ENCODE data around the gene RBM15.

Gene RBM15

DNA sequence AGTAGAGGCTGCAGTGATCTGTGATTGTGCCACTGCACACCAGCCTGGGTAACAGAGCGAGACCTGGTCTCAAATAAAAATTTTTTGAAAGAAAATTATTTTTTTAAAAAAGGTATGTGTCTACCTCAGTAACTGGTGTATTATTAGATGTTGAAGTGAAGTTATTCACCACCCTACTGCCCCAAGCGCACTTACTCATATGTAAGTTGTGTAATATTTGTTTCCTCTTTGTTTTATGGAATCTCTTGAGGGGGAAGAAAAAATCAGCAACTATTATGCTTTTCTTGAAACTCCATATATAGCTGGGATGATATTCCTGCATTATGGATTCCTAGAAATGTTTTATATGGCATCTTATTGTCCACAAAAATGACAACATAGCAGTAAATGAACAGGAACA, 21.3 kb downstream of the RBM15 start:
- Histone ChIP-seq H3K9me3 (ENCODE audit: control insufficient read depth, insufficient read depth, low read length) (no peaks in the 10 kb centered on the region), H3K79me2 (ENCODE audit: control insufficient read depth, low read length) (peaks cover 100% of the 10 kb centered on the region), H3K27ac (ENCODE audit: low read depth, low read length) (no peak overlapping the region), H3K4me3 (ENCODE audit: low read length) (no peak overlapping the region), H3K27me3 (ENCODE audit: control insufficient read depth, low read length) (no peaks in the 10 kb centered on the region), H3K4me2 (ENCODE audit: low read length) (no peak overlapping the region), H3F3A (ENCODE audit: control insufficient read depth, insufficient read depth) (peaks cover 6% of the 10 kb centered on the region), H3K4me1 (ENCODE audit: control insufficient read depth, low read length) (peaks cover 22% of the 10 kb centered on the region), H3K9me2 (replicated peaks; ENCODE audit: control insufficient read depth, low read length) (no peaks in the 10 kb centered on the region), H4K20me1 (ENCODE audit: control insufficient read depth, insufficient read depth, low read depth, low read length) (peaks cover 11% of the 10 kb centered on the region; the same call in 1 of the 2 replicates), H3K36me3 (ENCODE audit: control insufficient read depth, low read length) (peaks cover 91% of the 10 kb centered on the region)
- TF ChIP-seq EZH2phosphoT487 (IDR thresholded peaks at IDR 0.05; ENCODE audit: borderline replicate concordance, low read length) = no peak
- TF ChIP-seq CTCF (IDR thresholded peaks at IDR 0.05; ENCODE audit: low read depth, low read length, poor library complexity, severe bottlenecking) = no peak

- Histone ChIP-seq H3K27me3 (ENCODE audit: control insufficient read depth, low read length) (no peaks in the 10 kb centered on the region), H3K4me2 (ENCODE audit: low read length) (no peak overlapping the region), H3K79me2 (ENCODE audit: control insufficient read depth, low read length) (peaks cover 100% of the 10 kb centered on the region), H3K4me3 (ENCODE audit: low read length) (no peak overlapping the region), H3K36me3 (ENCODE audit: control insufficient read depth, low read length) (peaks cover 91% of the 10 kb centered on the region), H3K4me1 (ENCODE audit: control insufficient read depth, low read length) (peaks cover 11% of the 10 kb centered on the region), H3F3A (ENCODE audit: control insufficient read depth, insufficient read depth) (peaks cover 3% of the 10 kb centered on the region; the same call in 1 of the 2 replicates), H3K9me2 (replicated peaks; ENCODE audit: control insufficient read depth, low read length) (no peaks in the 10 kb centered on the region), H4K20me1 (ENCODE audit: control insufficient read depth, insufficient read depth, low read depth, low read length) (peaks cover 6% of the 10 kb centered on the region; the same call in 1 of the 2 replicates), H3K27ac (ENCODE audit: low read depth, low read length) (no peak overlapping the region), H3K9me3 (ENCODE audit: control insufficient read depth, insufficient read depth, low read length) (no peaks in the 10 kb centered on the region)
- no peak for TF ChIP-seq EZH2phosphoT487 (IDR thresholded peaks at IDR 0.05; ENCODE audit: borderline replicate concordance, low read length)
- no peak for TF ChIP-seq CTCF (IDR thresholded peaks at IDR 0.05; ENCODE audit: low read depth, low read length, poor library complexity, severe bottlenecking)
Measured at GRCh38 chr1:110361856-110362255, 22.7 kb downstream of the RBM15 start.

GRCh38 chr1:110364221-110364620, 25.0 kb downstream of the RBM15 start:
- Histone ChIP-seq H3K79me2 (ENCODE audit: control insufficient read depth, low read length) (peaks cover 98% of the 10 kb centered on the region), H3K4me1 (ENCODE audit: control insufficient read depth, low read length) (no peaks in the 10 kb centered on the region), H3K27me3 (ENCODE audit: control insufficient read depth, low read length) (no peaks in the 10 kb centered on the region), H3K4me2 (ENCODE audit: low read length) (no peak overlapping the region), H3F3A (ENCODE audit: control insufficient read depth, insufficient read depth) (no peaks in the 10 kb centered on the region; the same call in 1 of the 2 replicates), H3K36me3 (ENCODE audit: control insufficient read depth, low read length) (peaks cover 83% of the 10 kb centered on the region), H4K20me1 (ENCODE audit: control insufficient read depth, insufficient read depth, low read depth, low read length) (peaks cover 6% of the 10 kb centered on the region; the same call in 1 of the 2 replicates), H3K27ac (ENCODE audit: low read depth, low read length) (no peak overlapping the region), H3K4me3 (ENCODE audit: low read length) (no peak overlapping the region), H3K9me3 (ENCODE audit: control insufficient read depth, insufficient read depth, low read length) (no peaks in the 10 kb centered on the region), H3K9me2 (replicated peaks; ENCODE audit: control insufficient read depth, low read length) (no peaks in the 10 kb centered on the region)
- TF ChIP-seq CTCF (IDR thresholded peaks at IDR 0.05; ENCODE audit: low read depth, low read length, poor library complexity, severe bottlenecking) (no peak), EZH2phosphoT487 (IDR thresholded peaks at IDR 0.05; ENCODE audit: borderline replicate concordance, low read length) (no peak)
